GM18508 (cell line): ENCODE data around the gene PTPN5.

Experiments
- ATAC-seq: cut with Tn5 transposase; IDR thresholded peaks from one replicate; pipeline ENCODE4 v1.9.1; 2021; ENCODE audit warnings: moderate number of reproducible peaks; ENCODE audit not compliant: insufficient read depth, unreplicated experiment

PTPN5 gene

DNA sequence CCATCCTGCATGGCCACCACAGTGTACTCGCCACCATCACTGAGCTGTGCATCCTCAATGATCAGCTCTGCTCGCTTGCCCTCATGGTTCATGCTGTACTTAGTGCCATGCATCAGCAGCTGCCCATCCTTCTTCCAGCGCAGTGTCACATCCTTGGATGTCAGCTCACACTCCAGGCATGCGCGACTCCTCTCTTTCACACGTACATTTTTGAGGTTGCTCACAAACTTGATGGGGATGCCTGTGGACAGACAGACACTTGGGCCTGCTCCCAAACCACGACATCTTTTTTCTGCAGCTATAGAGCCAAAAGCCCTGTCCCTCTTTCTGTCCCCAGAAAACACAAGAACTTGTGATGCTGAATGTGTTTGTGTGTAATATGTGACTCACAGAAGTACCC is 76.1 kb downstream of the PTPN5 start:
- ATAC-seq, result no peak

DNA sequence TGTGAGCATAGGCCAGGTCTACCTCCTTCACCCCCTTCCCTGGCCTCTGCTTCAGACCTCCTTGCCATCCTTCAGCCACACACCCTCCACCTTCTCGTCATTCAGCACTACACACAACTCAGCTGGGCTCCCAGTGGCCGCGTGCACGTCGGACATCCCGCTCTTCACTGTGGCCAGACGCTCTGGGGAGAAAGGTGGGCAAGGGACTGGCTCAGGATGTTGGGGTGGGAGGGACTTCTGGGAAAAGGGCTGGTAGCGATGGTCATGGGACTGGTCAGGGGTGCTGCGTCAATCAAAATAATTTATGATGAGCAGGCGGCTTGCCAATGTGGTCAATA is 77.2 kb downstream of the PTPN5 start:
- no peak for ATAC-seq

DNA sequence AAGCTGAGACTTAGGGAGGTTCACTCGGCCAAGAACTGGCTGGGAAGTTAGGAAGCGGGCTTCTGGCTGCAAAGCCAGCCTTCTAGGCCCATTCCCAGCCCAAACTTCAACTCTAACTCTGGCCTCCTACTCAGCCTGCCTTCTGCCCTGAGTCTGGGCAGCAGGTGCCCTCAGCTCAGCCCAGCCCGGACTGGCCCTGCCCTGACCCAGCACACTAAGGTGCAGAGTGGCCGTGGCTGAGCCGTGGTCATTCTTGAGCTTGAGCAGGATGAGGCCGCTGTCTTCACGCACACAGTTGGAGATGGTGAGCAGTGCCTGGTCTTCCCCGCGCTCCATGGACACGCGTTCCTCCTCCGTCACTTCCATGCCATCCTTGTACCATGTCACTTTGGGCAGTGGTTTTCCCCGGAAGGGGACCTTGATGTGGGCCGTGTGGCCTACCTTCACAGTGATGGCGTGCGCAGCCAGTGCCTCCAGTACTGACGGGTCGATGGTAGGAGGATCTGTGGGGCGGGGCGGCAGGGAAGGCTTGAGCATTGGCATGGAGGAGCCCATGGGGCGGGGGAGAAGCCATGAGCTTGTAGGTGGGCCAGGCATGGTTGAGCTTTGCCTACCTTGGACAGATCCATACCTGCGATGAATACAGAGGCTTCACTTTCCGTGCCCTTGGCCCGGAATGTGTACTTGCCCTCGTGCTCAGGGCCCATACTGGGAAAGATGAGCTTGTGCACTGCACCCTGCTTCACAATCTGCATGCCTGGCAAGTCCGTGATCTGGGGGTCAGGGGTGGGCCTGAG is 77.8 kb downstream of the PTPN5 start:
- ATAC-seq, result no peak

DNA sequence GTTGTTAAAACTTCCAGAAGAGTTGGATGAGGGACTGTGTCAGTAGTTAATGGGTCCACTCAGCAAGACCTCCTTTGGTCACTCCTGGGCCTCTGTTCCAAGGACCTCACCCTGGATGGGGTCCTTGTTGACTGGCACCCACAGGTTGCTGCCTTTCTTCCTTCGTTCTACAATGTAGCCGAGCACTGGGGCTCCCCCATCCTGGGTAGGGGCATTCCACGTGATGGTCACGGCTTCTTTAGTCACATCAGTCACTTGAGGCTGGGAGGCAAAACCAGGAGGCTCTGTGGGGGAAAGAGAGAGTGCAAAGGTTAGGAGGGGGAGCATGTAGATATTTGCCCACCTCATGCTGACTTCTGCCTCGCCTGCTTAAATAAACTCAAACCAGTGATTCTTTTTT is 81.1 kb downstream of the PTPN5 start:
- no peak for ATAC-seq

DNA sequence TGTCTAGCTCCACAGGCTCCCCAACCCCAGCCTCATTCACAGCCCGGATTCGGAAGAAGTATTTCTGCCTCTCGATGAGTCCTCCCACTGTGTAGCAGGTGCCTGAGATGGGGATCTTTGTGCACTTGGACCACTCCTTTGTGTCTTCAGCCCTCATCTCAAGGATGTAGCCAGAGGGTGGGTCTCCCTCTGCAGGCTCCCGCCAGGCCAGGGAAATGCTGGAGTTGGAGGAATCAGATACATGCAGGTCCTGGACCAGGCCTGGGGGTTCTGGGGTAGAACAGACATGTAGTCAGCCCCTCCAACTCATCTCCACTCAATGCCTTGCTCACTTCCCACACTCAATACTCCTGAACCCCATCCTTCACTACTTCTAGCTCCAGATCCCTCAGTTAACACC is 82.2 kb downstream of the PTPN5 start:
- no peak for ATAC-seq

DNA sequence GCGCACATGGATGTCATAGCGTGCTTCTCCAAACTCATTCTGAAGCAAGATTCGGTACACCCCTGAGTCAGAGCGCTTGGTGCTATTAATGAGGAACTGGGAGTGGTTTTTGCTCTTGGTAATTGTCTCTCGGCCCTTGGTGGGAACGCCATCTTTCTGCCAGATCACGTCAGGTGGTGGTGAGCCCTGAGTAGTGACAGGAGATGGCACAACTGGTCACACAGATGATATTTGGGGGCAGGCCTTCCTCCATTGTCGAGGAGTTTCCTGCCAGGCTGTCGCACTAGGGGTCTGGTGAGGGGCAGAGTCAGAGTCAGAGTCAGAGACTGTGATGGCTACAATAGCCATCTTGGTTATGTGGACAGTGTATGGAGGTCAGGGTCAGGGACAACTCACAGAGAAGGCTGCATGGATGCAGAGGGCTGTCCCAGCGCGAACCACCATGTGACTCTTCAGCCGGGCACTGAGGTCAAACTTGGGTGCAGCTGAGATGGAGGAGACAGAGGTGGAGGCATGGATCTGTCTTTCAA is 83.7 kb downstream of the PTPN5 start:
- no peak for ATAC-seq

DNA sequence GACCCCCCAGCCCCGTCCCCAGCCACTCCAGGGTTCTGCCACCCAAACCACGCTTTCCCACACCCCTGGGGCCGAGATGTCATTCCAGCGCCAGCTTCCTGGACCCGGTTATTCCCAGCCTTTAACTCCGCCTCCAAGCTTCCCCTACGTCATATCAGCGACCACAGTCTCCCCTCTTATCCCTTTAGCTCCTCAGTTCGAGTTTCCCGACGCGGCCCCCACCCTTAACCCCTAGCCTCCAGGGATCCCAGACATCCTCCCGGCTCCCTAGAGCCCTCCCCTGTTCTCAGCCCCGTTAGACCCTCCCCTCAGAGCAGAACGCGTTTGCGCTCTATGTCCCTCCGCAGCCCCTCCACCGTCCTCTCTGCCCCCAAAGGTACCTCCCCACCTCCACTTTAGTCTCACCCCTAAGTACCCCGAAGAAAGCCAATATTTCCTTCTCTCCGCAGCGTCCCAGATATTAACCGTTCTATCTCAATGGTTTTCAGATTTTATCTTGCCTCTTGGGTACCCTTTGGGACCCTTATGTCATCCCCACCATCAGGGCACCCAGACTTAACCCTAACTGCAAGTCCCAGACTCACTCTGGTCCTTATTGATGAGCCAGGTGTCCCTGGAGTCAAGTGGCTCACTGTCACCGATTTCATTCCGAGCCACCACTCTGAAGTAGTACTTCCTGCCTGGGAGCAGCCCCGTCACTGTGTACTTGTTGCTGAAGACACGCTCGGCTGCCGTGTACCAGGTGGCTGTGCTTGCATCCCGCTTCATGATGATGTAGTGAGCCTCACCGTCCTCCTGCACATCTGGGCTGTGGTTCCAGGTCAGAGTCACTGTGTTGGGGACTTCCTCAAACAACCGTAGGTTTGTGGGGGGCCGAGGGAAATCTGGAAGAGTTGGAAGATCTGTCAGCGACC is 85.0 kb downstream of the PTPN5 start:
- no peak for ATAC-seq

DNA sequence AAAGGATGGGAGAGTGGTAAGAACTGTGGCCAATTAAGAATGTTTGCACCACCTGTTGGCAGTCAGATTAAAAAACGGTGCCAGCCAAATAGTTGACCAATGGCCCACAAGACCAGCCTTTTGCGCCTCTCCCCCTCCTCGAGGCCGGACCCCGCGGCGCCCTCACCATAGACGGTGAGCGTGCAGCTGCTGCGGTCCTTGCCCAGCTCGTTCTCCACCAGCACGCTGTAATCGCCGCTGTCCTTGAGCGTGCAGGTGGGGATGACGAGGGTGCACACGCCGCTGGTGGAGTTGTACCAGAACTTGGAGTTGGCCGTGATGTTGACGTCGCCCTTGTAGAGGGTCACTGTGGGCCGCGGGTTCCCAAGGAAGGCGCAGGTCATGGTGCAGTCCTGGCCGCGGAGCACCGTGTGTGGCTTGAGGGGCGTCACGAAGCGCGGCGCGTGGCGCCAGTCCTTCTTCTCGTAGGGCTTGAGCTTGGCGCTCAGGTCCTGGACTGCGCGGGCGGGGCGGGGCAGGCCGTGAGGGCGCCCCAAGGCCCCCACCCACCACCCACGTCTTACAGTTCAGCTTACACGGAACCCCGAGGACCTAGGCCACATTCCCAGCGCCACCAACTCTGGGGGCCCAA is 85.8 kb downstream of the PTPN5 start:
- no peak for ATAC-seq

DNA sequence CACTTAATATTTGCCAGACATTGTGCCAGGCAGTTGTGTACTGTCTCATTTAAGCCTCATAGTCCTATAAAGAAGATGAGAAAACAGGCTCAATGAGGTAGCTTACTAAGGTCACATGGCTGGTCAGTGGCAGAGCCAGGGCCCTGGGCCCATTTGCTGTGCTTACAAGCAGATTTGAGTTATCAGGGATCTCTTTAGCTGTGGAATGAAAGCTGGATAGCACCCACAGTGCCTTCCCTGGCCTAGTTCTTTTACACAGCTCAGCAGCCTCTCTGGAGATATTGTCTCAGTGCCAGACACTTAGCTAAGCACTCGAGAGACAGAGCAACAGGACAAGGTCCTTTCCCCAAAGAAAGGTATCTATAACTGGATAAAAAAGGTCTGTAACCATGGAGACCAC is 86.9 kb downstream of the PTPN5 start:
- ATAC-seq, result no peak

DNA sequence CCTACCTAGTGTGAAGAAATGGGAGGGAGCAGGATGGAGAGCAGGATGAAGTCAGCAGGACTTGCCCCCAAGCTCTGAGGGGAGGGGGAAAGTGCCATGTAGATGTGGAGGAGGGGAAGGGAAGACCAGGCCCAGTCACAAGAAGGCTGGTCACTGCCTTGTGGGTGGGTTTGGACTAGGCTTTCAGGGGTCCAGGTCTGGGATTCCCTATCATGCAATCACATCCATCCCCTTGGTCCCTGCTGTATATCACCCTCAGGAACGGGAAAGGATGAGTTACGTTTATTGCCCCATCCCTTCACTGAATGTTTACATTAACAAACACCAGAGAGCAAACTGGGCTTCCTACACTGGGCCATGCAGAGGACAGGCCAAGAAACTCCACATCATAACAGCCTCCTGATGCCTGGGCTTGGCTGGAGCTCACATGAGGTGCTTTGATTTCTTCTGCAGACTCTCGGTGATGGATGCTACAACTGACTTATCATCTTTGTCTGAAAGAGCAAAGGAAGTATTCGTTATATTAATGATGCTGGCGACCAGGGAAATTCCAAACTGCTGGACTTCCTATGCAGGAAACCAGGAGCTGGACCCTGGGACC is 87.5 kb downstream of the PTPN5 start:
- no peak for ATAC-seq

DNA sequence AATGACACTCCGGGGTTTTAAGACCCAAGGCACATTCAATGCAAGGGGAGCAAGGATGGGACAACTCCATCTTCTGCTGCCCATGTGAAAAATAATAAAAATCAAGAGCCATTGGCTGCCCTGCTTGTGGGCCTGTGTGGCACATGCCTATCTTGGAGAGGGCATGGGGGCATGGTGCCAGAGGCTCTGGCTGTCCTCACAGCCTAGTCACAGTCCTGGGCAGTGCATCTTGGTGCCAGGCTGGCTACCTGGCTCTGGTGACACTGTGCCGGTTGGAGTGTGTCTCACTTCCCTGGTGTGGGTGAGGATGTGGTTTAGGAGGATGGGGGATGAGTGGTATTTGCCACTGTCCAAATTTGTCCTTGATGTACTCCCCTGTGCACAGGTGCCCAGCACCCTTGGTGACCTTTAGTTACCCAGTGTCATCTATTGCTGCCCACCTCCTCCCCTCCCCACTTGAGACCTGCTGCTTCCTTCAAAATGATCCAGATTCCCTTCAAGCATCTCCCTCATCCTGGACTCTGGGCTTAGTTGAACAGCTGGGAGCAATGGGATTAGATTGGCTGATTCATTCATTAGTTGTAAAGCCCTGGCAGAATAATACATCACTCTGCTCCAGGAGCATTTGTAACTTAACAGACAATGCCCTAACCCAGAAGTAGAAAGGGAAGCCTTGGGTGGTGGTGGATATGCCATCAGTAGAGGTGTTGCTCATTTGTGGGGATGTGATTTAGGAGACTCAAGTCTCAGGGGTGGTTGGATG is 88.4 kb downstream of the PTPN5 start:
- ATAC-seq, result no peak

DNA sequence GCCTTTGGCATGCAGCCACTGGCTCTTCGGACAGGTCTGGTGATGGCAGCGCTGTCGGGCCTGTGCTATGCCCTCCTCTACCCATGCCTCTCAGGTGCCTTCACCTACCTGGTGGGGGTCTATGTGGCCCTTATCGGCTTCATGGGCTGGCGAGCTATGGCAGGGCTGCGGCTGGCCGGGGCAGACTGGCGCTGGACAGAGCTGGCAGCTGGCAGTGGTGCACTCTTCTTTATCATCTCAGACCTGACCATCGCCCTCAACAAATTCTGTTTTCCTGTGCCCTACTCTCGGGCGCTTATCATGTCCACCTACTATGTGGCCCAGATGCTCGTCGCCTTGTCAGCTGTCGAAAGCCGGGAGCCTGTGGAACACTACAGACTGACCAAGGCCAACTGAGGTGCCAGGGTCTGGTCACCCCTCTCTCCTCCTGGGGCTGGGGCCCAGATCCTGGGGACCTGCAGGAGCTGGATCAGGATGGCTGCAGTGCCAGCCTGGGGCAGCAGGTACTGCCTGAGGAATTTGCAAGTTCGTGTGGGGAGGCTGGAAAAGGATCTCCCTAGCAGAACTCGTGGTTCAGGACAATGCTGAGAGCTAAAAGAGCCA is 89.9 kb downstream of the PTPN5 start:
- ATAC-seq, result no peak

DNA sequence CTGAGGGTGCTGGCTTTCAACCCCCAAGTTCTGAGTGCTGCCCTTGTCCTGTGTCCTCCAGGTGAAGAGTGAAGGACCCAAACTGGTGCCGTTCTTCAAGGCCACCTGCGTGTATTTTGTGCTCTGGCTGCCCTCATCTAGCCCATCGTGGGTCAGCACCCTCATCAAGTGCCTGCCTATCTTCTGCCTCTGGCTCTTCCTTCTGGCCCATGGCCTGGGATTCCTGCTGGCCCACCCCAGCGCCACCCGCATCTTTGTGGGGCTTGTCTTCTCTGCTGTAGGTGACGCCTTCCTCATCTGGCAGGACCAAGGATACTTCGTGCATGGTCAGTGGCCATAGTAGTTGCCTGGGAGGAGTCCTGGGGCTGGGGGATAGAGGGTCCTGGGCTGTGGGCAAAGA is 90.7 kb downstream of the PTPN5 start:
- ATAC-seq, result no peak

DNA sequence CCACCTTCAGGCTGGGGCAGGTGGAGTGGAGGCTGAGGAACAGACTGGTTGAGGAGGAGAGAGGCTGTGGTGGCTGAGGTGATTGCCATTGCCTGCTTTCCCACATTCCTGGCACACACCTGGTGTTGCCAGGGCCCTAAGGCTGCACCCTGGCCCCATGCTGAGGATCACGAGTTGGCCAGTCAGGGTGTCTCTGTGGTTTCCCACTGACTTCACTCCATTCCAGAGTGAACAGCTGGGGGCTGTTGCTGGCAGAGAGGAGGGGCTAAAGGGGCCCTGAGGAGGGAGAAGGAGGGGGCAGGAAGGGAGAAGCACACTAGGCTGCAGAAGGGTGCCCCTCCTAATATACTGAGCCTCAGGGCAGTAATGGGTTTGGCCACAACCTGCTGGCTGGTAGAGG is 91.2 kb downstream of the PTPN5 start:
- no peak for ATAC-seq

DNA sequence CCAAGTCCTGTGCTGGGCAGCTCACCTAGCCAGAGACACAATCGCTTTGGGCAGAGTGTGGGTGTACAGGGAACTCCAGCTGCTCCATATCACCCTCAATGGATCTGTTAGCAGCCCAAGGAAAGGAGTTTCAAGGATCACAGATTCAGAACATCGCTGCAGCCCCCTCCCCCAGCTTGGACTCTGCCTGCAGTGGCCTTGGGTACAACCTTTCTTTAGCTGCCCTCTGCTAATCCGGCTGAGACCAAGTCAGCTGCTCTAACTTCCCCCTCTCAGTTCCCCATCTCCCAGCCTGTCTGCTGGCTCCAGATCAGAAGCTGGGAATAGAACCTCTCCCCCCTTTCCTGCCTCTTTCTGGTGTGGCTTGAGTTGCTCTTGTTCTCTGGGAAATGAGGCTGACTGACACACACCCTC is 91.7 kb downstream of the PTPN5 start:
- ATAC-seq, result no peak

DNA sequence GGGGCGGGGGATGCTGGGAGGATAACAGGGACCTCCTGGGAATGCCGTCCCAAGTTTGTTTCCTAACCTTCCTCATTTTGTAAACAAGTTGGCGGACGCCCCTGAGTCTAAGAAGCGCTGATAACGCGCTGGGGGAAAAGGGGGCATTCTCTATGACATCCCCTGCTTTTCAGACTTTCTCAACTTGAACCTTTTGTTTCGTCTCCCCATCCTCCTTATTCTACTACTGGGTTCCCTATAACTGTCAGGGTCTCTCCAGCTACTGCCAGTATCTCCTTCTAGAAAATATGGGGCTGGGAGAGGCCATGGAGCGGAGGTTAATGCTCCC is 92.4 kb downstream of the PTPN5 start:
- ATAC-seq, result no peak

DNA sequence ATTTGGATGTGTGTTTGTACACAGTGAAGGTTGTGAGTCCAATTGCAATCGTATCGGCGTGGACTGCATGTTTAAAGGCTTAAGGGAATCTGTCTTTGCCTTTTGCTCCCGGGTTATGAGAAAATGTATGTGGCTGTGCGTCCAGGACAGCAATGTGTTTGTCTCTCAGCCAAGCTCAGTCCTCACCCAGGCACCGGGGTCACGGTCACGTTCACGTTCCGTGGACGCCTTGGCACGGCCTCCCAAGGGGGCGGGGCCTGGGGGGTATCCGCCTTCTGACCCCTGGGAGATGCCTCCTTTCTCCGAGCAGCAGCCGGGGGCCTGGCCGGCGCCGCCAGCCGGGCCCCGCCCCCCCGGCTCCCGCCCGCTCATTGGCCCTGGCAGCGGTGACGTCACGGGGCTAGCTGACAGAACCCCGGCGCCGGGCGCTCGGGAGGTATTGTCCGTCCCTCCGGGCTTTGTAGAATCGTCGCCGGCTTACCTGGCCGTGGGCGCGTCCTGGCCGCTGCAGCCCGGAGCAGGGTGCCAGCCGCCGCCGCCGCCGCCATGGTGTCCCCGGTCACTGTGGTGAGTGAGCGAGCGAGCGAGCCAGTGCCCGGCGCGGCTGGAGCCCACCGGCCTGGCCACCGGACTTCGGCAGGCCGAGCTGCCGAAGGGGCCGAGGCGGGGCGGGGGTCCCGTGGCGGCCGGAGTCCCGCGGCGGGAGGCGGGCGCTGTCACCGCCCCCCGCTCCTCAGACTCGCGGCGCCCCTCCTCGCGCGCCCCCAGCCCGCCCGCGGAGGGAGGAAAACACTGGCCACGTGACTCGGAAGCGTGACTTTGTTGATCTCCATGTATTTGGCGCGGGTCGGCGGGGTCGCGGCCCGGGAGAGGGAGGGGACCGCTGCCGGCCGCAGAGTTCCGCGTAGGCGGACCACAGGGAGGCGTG is 93.0 kb downstream of the PTPN5 start, which contains the start of gene TMEM86A:
TSS of gene TMEM86A (plus strand) at position 439 of the 928 bp plus-strand sequence. CDS start at position 547, 108 bp downstream.
- no peak for ATAC-seq

DNA sequence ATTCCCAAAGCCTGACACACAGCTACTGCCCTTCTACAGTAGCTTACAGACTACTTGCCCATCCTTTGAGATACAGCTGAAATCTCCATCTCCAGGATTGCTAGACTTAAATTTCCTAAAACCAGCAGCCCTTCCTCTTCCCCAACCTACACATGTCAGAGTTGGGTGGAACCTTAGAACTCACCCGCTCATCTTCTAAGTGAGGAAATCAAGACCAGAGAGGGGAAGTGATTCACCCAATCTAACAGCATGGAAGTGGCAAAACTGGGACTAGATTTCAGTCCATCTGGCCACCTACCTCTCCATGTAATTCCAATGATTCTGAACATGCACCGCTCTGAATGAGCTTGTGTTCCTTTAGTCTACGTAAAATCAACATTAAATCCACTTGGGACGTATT is 94.0 kb downstream of the PTPN5 start:
- no peak for ATAC-seq
